A549 treated with Mapracorat at 1 μM for 4 hours (cell line): ENCODE results near the gene FUS. TPM values are rescaled to one million over a fixed set of nuclear protein-coding genes. Genes with fewer than 3 reads are reported as not detected.

Experiments
- total RNA-seq: library from RNA; stranded (reverse); fragments of 200-300 nt; extraction: Qiagen RNA extraction; gene quantifications from 5 replicates; pipeline ENCODE4 v1.2.3, GENCODE V29; 2022

The FUS gene
- total RNA-seq, result 503 to 575 TPM (median 524 TPM) in 5 replicates

GRCh38 chr16:31179747-31180459, at the start of gene FUS:
Gene FUS (plus strand): TSS chr16:31180139. CDS start chr16:31180215, 76 bp downstream.

GRCh38 chr16:31135535-31136286, 44.2 kb upstream of the FUS start, which contains the start of gene PRSS8:
Gene PRSS8 (minus strand): TSS chr16:31135727. CDS start chr16:31135498, 229 bp downstream.

GRCh38 chr16:31149894-31150890, 29.7 kb upstream of the FUS start, which contains the start of gene PRSS36:
Gene PRSS36 (minus strand): TSS chr16:31150066. CDS start chr16:31150035, 31 bp downstream.

GRCh38 chr16:31202414-31203375, 22.8 kb downstream of the FUS start, which contains the start of gene PYCARD:
Gene PYCARD (minus strand): TSS chr16:31202760. CDS start chr16:31202690, 70 bp downstream.

GRCh38 chr16:31213877-31214707, 34.2 kb downstream of the FUS start, which contains the start of gene TRIM72:
Gene TRIM72 (plus strand): TSS chr16:31214119. CDS start chr16:31214739, 620 bp downstream.

GRCh38 chr16:31216422-31217135, 36.6 kb downstream of the FUS start, which contains the start of gene PYDC1:
Gene PYDC1 (minus strand): TSS chr16:31217135. CDS start chr16:31217028, 107 bp downstream.

Other genes starting within 250 kb of the FUS start
- 11.3 to 15.8 TPM (median 13.8 TPM) in 5 replicates for gene ORAI3, start 231.1 kb upstream of the FUS start, total RNA-seq
- 13.2 to 20.3 TPM (median 19.3 TPM) in 5 replicates for gene SETD1A, start 222.4 kb upstream of the FUS start, total RNA-seq
- gene HSD3B7, start 194.9 kb upstream of the FUS start, total RNA-seq, result 12.5 to 15.4 TPM (median 14.3 TPM) in 5 replicates
- gene STX1B, start 169.5 kb upstream of the FUS start, total RNA-seq, result 1.4 to 2.2 TPM (median 1.8 TPM) in 5 replicates
- 54.0 to 68.8 TPM (median 66.1 TPM) in 5 replicates for gene STX4, start 146.6 kb upstream of the FUS start, total RNA-seq
- 12.0 to 20.9 TPM (median 15.2 TPM) in 5 replicates for gene ZNF668, start 105.9 kb upstream of the FUS start, total RNA-seq
- 8.0 to 11.9 TPM (median 10.5 TPM) in 5 replicates for gene ZNF646, start 105.7 kb upstream of the FUS start, total RNA-seq
- gene PRSS53, start 91.2 kb upstream of the FUS start, total RNA-seq, result 0.97 to 2.7 TPM (median 1.8 TPM) in 5 replicates
- 112 to 146 TPM (median 143 TPM) in 5 replicates for gene VKORC1, start 85.3 kb upstream of the FUS start, total RNA-seq
- gene BCKDK, start 71.8 kb upstream of the FUS start, total RNA-seq, result 40.3 to 55.9 TPM (median 50.6 TPM) in 5 replicates
- gene KAT8, start 62.5 kb upstream of the FUS start, total RNA-seq, result 40.3 to 51.0 TPM (median 45.0 TPM) in 5 replicates
- 1.1 to 2.2 TPM (median 1.5 TPM) in 5 replicates for gene PRSS8, start 44.4 kb upstream of the FUS start, total RNA-seq
- gene PRSS36, start 30.1 kb upstream of the FUS start, total RNA-seq, result 1.1 to 1.6 TPM (median 1.2 TPM) in 5 replicates
- gene PYCARD, start 22.6 kb downstream of the FUS start, total RNA-seq, result 24.2 to 43.2 TPM (median 37.4 TPM) in 5 replicates
- 0.07 to 0.15 TPM (median 0.07 TPM) in 5 replicates for gene TRIM72, start 34.0 kb downstream of the FUS start, total RNA-seq
- not detected in 5 replicates for gene PYDC1, start 37.0 kb downstream of the FUS start, total RNA-seq
- 1.4 to 2.8 TPM (median 2.1 TPM) in 5 replicates for gene ITGAM, start 79.8 kb downstream of the FUS start, total RNA-seq
- 1.1 to 1.6 TPM (median 1.3 TPM) in 5 replicates for gene ITGAX, start 175.0 kb downstream of the FUS start, total RNA-seq
- 0.05 to 0.16 TPM (median 0.07 TPM) in 3 of 5 replicates, not detected in the others for gene ITGAD, start 213.2 kb downstream of the FUS start, total RNA-seq
- gene COX6A2, start 248.2 kb downstream of the FUS start, total RNA-seq, result not detected in 5 replicates